Mesenchymal stem cell (in vitro differentiated cells and primary cell): ENCODE results near the gene TNNI2.
A peak's percentile ranks its signal among the peaks of the same experiment; 100 is the strongest.

ENCODE experiments used
- DNase-seq: peaks from one replicate; pipeline ENCODE4 v3.0.0-alpha.2; 2013
- H2AFZ ChIP-seq: one replicate; pipeline ENCODE4 v1.6.1; 2013; ENCODE audit warnings: low read depth, mild to moderate bottlenecking, control low read depth, inconsistent platforms, low read length, moderate library complexity
- H2AK5ac ChIP-seq: 2 replicates; pipeline ENCODE4 v1.6.1; 2013; ENCODE audit warnings: low read length, moderate library complexity, mild to moderate bottlenecking, inconsistent platforms; ENCODE audit not compliant: severe bottlenecking
- H2BK120ac ChIP-seq: one replicate; pipeline ENCODE4 v1.6.1; 2013; ENCODE audit warnings: low read depth, mild to moderate bottlenecking, inconsistent platforms, low read length, moderate library complexity
- H2BK12ac ChIP-seq, 2 experiments: one replicate each; pipeline ENCODE4 v1.6.1; 2013; ENCODE audit warnings: inconsistent platforms in 2 of 2, low read length in 2 of 2, mild to moderate bottlenecking in 2 of 2, moderate library complexity in 2 of 2, control low read depth in 1 of 2
- H2BK15ac ChIP-seq: one replicate; pipeline ENCODE4 v1.6.1; 2013; ENCODE audit warnings: mild to moderate bottlenecking, low read depth, inconsistent platforms; ENCODE audit not compliant: poor library complexity, severe bottlenecking
- H2BK5ac ChIP-seq: 2 replicates; pipeline ENCODE4 v1.6.1; 2013; ENCODE audit warnings: low read depth, mild to moderate bottlenecking, low read length, control low read depth, inconsistent platforms; ENCODE audit not compliant: poor library complexity, severe bottlenecking
- H3K14ac ChIP-seq, 2 experiments: one replicate each; pipeline ENCODE4 v1.6.1; 2013; ENCODE audit warnings: inconsistent platforms in 2 of 2, low read length in 2 of 2, control low read depth in 1 of 2, mild to moderate bottlenecking in 1 of 2, moderate library complexity in 1 of 2
- H3K18ac ChIP-seq, 2 experiments: one replicate each; pipeline ENCODE4 v1.6.1; 2013; ENCODE audit warnings: inconsistent platforms in 2 of 2, low read length in 2 of 2, control low read depth in 1 of 2, low read depth in 1 of 2, mild to moderate bottlenecking in 1 of 2
- H3K23ac ChIP-seq, 2 experiments: one replicate each; pipeline ENCODE4 v1.6.1; 2013; ENCODE audit warnings: inconsistent platforms in 2 of 2, low read length in 2 of 2, mild to moderate bottlenecking in 2 of 2, moderate library complexity in 2 of 2, control low read depth in 1 of 2
- H3K27ac ChIP-seq: 2 replicates; pipeline ENCODE4 v1.5.1; 2013; ENCODE audit warnings: mild to moderate bottlenecking, moderate library complexity, low read length, control low read depth, inconsistent platforms; ENCODE audit not compliant: poor library complexity, severe bottlenecking
- H3K27me3 ChIP-seq, 2 experiments: 2 replicates each; pipeline versions ENCODE4 v1.6.1 to v1.7.0; 2013; ENCODE audit warnings: low read length in 2 of 2, mild to moderate bottlenecking in 2 of 2, moderate library complexity in 2 of 2, control low read depth in 1 of 2, inconsistent platforms in 1 of 2; ENCODE audit not compliant: control insufficient read depth in 1 of 2, insufficient read depth in 1 of 2
- H3K36me3 ChIP-seq, 2 experiments: 2 replicates each; pipeline versions ENCODE4 v1.6.1 to v1.7.0; 2013; ENCODE audit warnings: low read length in 2 of 2, control low read depth in 1 of 2, inconsistent platforms in 1 of 2, low read depth in 1 of 2, mild to moderate bottlenecking in 1 of 2; ENCODE audit not compliant: insufficient read depth in 2 of 2, control insufficient read depth in 1 of 2
- H3K4ac ChIP-seq, 2 experiments: one replicate each; pipeline ENCODE4 v1.6.1; 2013; ENCODE audit warnings: inconsistent platforms in 2 of 2, low read length in 2 of 2, mild to moderate bottlenecking in 2 of 2, moderate library complexity in 2 of 2, control low read depth in 1 of 2, low read depth in 1 of 2
- H3K4me1 ChIP-seq: 2 replicates; pipeline ENCODE4 v1.6.1; 2013; ENCODE audit warnings: low read depth, low read length, control low read depth; ENCODE audit not compliant: control insufficient read depth, insufficient read depth
- H3K4me2 ChIP-seq: 2 replicates; pipeline ENCODE4 v1.6.1; 2013; ENCODE audit warnings: low read length, mild to moderate bottlenecking, inconsistent platforms; ENCODE audit not compliant: poor library complexity, severe bottlenecking
- H3K4me3 ChIP-seq, 2 experiments: 2 replicates each; pipeline versions ENCODE4 v1.5.1 to v1.7.0; 2013; ENCODE audit warnings: low read length in 2 of 2, mild to moderate bottlenecking in 2 of 2, control low read depth in 1 of 2, low read depth in 1 of 2; ENCODE audit not compliant: insufficient read depth in 1 of 2
- H3K79me1 ChIP-seq: replicated peaks from 2 replicates; pipeline ENCODE4 v1.6.1; 2013; ENCODE audit warnings: mild to moderate bottlenecking, control low read depth, low read length, inconsistent platforms; ENCODE audit not compliant: poor library complexity, severe bottlenecking
- H3K9ac ChIP-seq: 2 replicates; pipeline ENCODE4 v1.7.0; 2013; ENCODE audit warnings: mild to moderate bottlenecking, low read length, moderate library complexity
- H3K9me3 ChIP-seq: 2 replicates; pipeline ENCODE4 v1.7.0; 2013; ENCODE audit warnings: mild to moderate bottlenecking, low read length; ENCODE audit not compliant: control insufficient read depth
- H4K8ac ChIP-seq: one replicate; pipeline ENCODE4 v1.6.1; 2013; ENCODE audit warnings: inconsistent platforms, mild to moderate bottlenecking, low read length, moderate library complexity
- H4K91ac ChIP-seq: one replicate; pipeline ENCODE4 v1.6.1; 2013; ENCODE audit warnings: mild to moderate bottlenecking, low read length, inconsistent platforms
- WGBS: methylation state at CpG from one replicate; pipeline ENCODE4 v1.1.7; 2013; ENCODE audit warnings: mixed read lengths; 5-methylcytosine and 5-hydroxymethylcytosine counted together

Gene TNNI2

GRCh38 chr11:1837171-1838076 lies 1.4 kb upstream of the TNNI2 start:
- Histone ChIP-seq H2AK5ac (no peak overlapping the region), H3K27ac (no peak overlapping the region), H3K9ac (no peak overlapping the region), H3K18ac (no peak overlapping the region), H2AFZ (no peak overlapping the region), H3K14ac (no peak overlapping the region), H3K9me3 (no peaks in the 10 kb centered on the region), H3K79me1 (no peaks in the 10 kb centered on the region), H3K4me3 (peak overlapping the region in 1 of 2 experiments; percentile 5), H2BK5ac (no peak overlapping the region), H4K8ac (peak overlapping the region; percentile 91), H3K36me3 (no peaks in the 10 kb centered on the region), H2BK12ac (peak overlapping the region; percentile 49), H3K27me3 (peaks cover 0 to 9% of the 10 kb centered on the region in 2 experiments), H2BK15ac (peak overlapping the region; percentile 85), H4K91ac (peak overlapping the region; percentile 43), H3K4me2 (no peak overlapping the region), H3K4me1 (peaks cover 33% of the 10 kb centered on the region), H3K4ac (peak overlapping the region in 1 of 2 experiments; percentile 15), H2BK120ac (peak overlapping the region; percentile 29), H3K23ac (no peak overlapping the region)
- 67% methylated on average over 34 of the region's 38 CpGs for WGBS
- DNase-seq: peak; percentile 62

GRCh38 chr11:1838077-1838425 lies 730 bp upstream of the TNNI2 start:
- 81% methylated on average over 17 of the region's 17 CpGs for WGBS
- no peaks in the 10 kb centered on the region for H3K79me1 ChIP-seq

GRCh38 chr11:1839204-1839923 lies 583 bp downstream of the TNNI2 start:
- Histone ChIP-seq H3K4ac (no peak overlapping the region), H2BK12ac (peak overlapping the region in 1 of 2 experiments; percentile 29), H2BK120ac (no peak overlapping the region), H3K36me3 (no peaks in the 10 kb centered on the region), H3K18ac (no peak overlapping the region), H3K4me3 (no peak overlapping the region), H3K27me3 (peaks cover 0 to 5% of the 10 kb centered on the region in 2 experiments), H2BK15ac (peak overlapping the region; percentile 73), H3K4me2 (no peak overlapping the region), H3K23ac (no peak overlapping the region), H3K79me1 (no peaks in the 10 kb centered on the region), H3K9ac (no peak overlapping the region), H3K27ac (no peak overlapping the region), H3K14ac (no peak overlapping the region), H3K4me1 (peaks cover 24% of the 10 kb centered on the region), H4K91ac (peak overlapping the region; percentile 70), H2AFZ (no peak overlapping the region), H3K9me3 (no peaks in the 10 kb centered on the region), H2BK5ac (no peak overlapping the region), H2AK5ac (peak overlapping the region; percentile 17), H4K8ac (no peak overlapping the region)
- DNase-seq: no peak
- WGBS: 91% methylated on average over 9 of the region's 12 CpGs

More at GRCh38 chr11:1838077-1838425, 730 bp upstream of the TNNI2 start:
- no peak for DNase-seq
- peak overlapping the region in 1 of 2 experiments; percentile 42 for H3K4ac ChIP-seq
- H3K27me3 ChIP-seq: peaks cover 0 to 9% of the 10 kb centered on the region in 2 experiments
- peak overlapping the region; percentile 88 for H2BK15ac ChIP-seq
- no peak overlapping the region for H2BK5ac ChIP-seq
- no peak overlapping the region for H2AFZ ChIP-seq
- peak overlapping the region; percentile 91 for H4K8ac ChIP-seq
- H2AK5ac ChIP-seq: no peak overlapping the region
- peaks cover 29% of the 10 kb centered on the region for H3K4me1 ChIP-seq
- H2BK12ac ChIP-seq: peak overlapping the region in 1 of 2 experiments; percentile 4
- peak overlapping the region; percentile 81 for H4K91ac ChIP-seq
- H3K14ac ChIP-seq: no peak overlapping the region
- no peak overlapping the region for H2BK120ac ChIP-seq
- H3K36me3 ChIP-seq: no peaks in the 10 kb centered on the region
- H3K27ac ChIP-seq: no peak overlapping the region
- no peak overlapping the region for H3K9ac ChIP-seq
- H3K23ac ChIP-seq: no peak overlapping the region
- H3K4me2 ChIP-seq: no peak overlapping the region
- peak overlapping the region; percentile 1 to 6 for H3K18ac ChIP-seq
- H3K9me3 ChIP-seq: no peaks in the 10 kb centered on the region
- no peak overlapping the region for H3K4me3 ChIP-seq
